ENCODE data around the gene TIMM22. TPM values are rescaled to one million over a fixed set of nuclear protein-coding genes. Genes with fewer than 3 reads are reported as not detected.
A peak's percentile ranks its signal among the peaks of the same experiment; 100 is the strongest.

TIMM22 gene
- total and polyA plus RNA-seq, 2 of the 4 experiments (the other 2 are of a cell fraction): 12.7 to 12.9 TPM

- Histone ChIP-seq H4K91ac (ENCODE audit: insufficient read depth, low read depth, low read length) (peak overlapping the region; percentile 88), H2AFZ (replicated peaks; ENCODE audit: low read length, poor library complexity) (peak overlapping the region; percentile 56), H3K79me1 (ENCODE audit: low read depth in 1 of 2, low read length in 2 of 2) (peaks cover 35 to 77% of the 10 kb centered on the region in 2 experiments), H3K9me1 (ENCODE audit: insufficient read depth, low read length) (peaks cover 23% of the 10 kb centered on the region), H3K18ac (ENCODE audit: low read depth, low read length) (peak overlapping the region; percentile 11; the same call in 1 of the 2 replicates), H3K4me3 (ENCODE audit: insufficient read depth, low read depth, low read length) (no peak overlapping the region), H3K23ac (ENCODE audit: low read depth, low read length) (0 out of 2 replicates have a peak overlapping the region, but pooled peaks have one; percentile 26), H2BK120ac (ENCODE audit: low read depth, low read length) (peak overlapping the region; percentile 86), H4K8ac (ENCODE audit: low read depth in 2 of 2, low read length in 2 of 2) (peak overlapping the region in 1 of 2 experiments; percentile 84; a peak in 2 of 4 replicates), H3K27ac (ENCODE audit: insufficient read depth, low read length) (peak overlapping the region; percentile 68), H4K5ac (ENCODE audit: low read depth, low read length) (0 out of 2 replicates have a peak overlapping the region, but pooled peaks have one; percentile 14), H2BK20ac (ENCODE audit: low read depth, low read length) (peak overlapping the region; percentile 81), H2AK9ac (replicated peaks; ENCODE audit: low read depth, low read length, poor library complexity) (peak overlapping the region; percentile 94), H3K4me2 (ENCODE audit: low read depth, low read length) (peak overlapping the region; percentile 1; the same call in 1 of the 2 replicates), H3K27me3 (ENCODE audit: control insufficient read depth, insufficient read depth, low read length) (no peaks in the 10 kb centered on the region), H3K4me1 (ENCODE audit: control insufficient read depth, insufficient read depth, low read length) (peaks cover 31% of the 10 kb centered on the region), H3K9ac (ENCODE audit: low read depth, low read length) (peak overlapping the region; percentile 23; the same call in 1 of the 2 replicates), H3K9me3 (ENCODE audit: control insufficient read depth, insufficient read depth, low read length) (no peaks in the 10 kb centered on the region), H2AK5ac (ENCODE audit: low read depth, low read length) (peak overlapping the region; percentile 87), H3K56ac (ENCODE audit: extremely low read depth, insufficient read depth, low read length) (peak overlapping the region; percentile 19; the same call in 1 of the 2 replicates), H3K14ac (replicated peaks; ENCODE audit: low read depth, low read length) (peak overlapping the region; percentile 50; the same call in 1 of the 2 replicates), H4K20me1 (ENCODE audit: insufficient read depth, low read length) (peaks cover 52% of the 10 kb centered on the region), H3K36me3 (ENCODE audit: control insufficient read depth, insufficient read depth, low read length) (peaks cover 18% of the 10 kb centered on the region), H3K4ac (ENCODE audit: low read depth, low read length) (peak overlapping the region; percentile 80), H2BK15ac (ENCODE audit: low read depth, low read length) (peak overlapping the region; percentile 43; the same call in 1 of the 3 replicates), H2BK5ac (ENCODE audit: low read depth, low read length, poor library complexity, severe bottlenecking) (peak overlapping the region; percentile 85)
- CTCF ChIA-PET: no interaction called here
- DNase-seq (peak; percentile 95), ATAC-seq (ENCODE audit: low read depth) (peak; percentile 33)
- WGBS, 2 experiments (ENCODE audit: extremely low coverage in 2 of 2, insufficient read length in 1 of 2): 56% methylated on average over 8 of the region's 23 CpGs; no CpG with 5 or more reads in 1 of the 2 experiments
- dilution Hi-C loops (cut with HindIII; ENCODE audit: low sequenced_read_pairs, unreplicated experiment) (no loop called here), intact Hi-C loops (cut with micrococcal nuclease) (loop anchor here (1.0 kb wide), 1 partner anchor 21 kb away; no protein-coding TSS in a partner anchor), in situ Hi-C loops (cut with MboI; ENCODE audit: low sequenced_read_pairs) (no loop called here)
- no TSS peak for BruUV-seq (replicated peaks)
- POLR2A ChIA-PET (ENCODE audit: unreplicated experiment): interaction anchor here (0.6 kb wide), 1 partner anchor 218 kb away, joined by 3 read pairs; no protein-coding TSS in a partner anchor
- TF ChIP-seq POLR2A (IDR thresholded peaks at IDR 0.05; ENCODE audit: low read depth, low read length): no peak
- TF ChIP-seq CEBPB (IDR thresholded peaks at IDR 0.05; ENCODE audit: low read depth, low read length): peak; percentile 37; the same call in 1 of the 2 replicates
- peak; percentile 33; the same call in 1 of the 2 replicates for TF ChIP-seq USF2 (IDR thresholded peaks at IDR 0.05; ENCODE audit: low read depth, low read length)
- no peak for TF ChIP-seq NFE2L2 (IDR thresholded peaks at IDR 0.05; ENCODE audit: low read depth, low read length)
- peak; percentile 73 for TF ChIP-seq RCOR1 (IDR thresholded peaks at IDR 0.05; ENCODE audit: insufficient replicate concordance, low read length)
- TF ChIP-seq MXI1 (IDR thresholded peaks at IDR 0.05; ENCODE audit: borderline replicate concordance, low read depth, low read length): no peak
- peak; percentile 55; the same call in 1 of the 2 replicates for TF ChIP-seq MAZ (IDR thresholded peaks at IDR 0.05; ENCODE audit: borderline replicate concordance, low read depth, low read length)
These were observed 42.3 kb upstream of the TIMM22 start for GRCh38 chr17:954431-955164.
